HG03457 (cell line): Measurements from ENCODE around the gene RHOU.
"Not testable (repeated sequence)": the region's sequence is repeated elsewhere in the genome, so short reads cannot be mapped to it uniquely, and the experiment has no call there.

Experiments used
- ATAC-seq: cut with Tn5 transposase; IDR thresholded peaks from one replicate; pipeline ENCODE4 v1.9.1; 2021; ENCODE audit warnings: moderate number of reproducible peaks; ENCODE audit not compliant: unreplicated experiment

RHOU gene

GRCh38 chr1:228755800-228756199, 20.5 kb downstream of the RHOU start:
- no peak for ATAC-seq

GRCh38 chr1:228756457-228756856, 21.2 kb downstream of the RHOU start:
- no peak for ATAC-seq

- ATAC-seq: no peak
Observed at GRCh38 chr1:228758447-228758846, 23.2 kb downstream of the RHOU start.

GRCh38 chr1:228760979-228761378, 25.7 kb downstream of the RHOU start:
- no peak for ATAC-seq

GRCh38 chr1:228763561-228763960, 28.3 kb downstream of the RHOU start:
- no peak for ATAC-seq

GRCh38 chr1:228765168-228765946, 30.1 kb downstream of the RHOU start:
- ATAC-seq: no peak

- no peak for ATAC-seq
Observed at GRCh38 chr1:228766788-228767187, 31.5 kb downstream of the RHOU start.

- no peak for ATAC-seq
Observed at GRCh38 chr1:228767636-228768354, 32.5 kb downstream of the RHOU start.

- ATAC-seq: no peak
Observed at GRCh38 chr1:228768355-228769000, 33.2 kb downstream of the RHOU start.

GRCh38 chr1:228770779-228771223, 35.5 kb downstream of the RHOU start:
- no peak for ATAC-seq

- ATAC-seq: no peak
Observed at GRCh38 chr1:228772516-228773212, 37.4 kb downstream of the RHOU start.

- ATAC-seq: not testable (repeated sequence)
Observed at GRCh38 chr1:228775946-228776345, 40.7 kb downstream of the RHOU start.

- no peak for ATAC-seq
Observed at GRCh38 chr1:228776449-228776848, 41.2 kb downstream of the RHOU start.

GRCh38 chr1:228777236-228777635, 42.0 kb downstream of the RHOU start:
- ATAC-seq: no peak

GRCh38 chr1:228778026-228778425, 42.7 kb downstream of the RHOU start:
- no peak for ATAC-seq

- no peak for ATAC-seq
Observed at GRCh38 chr1:228778466-228778865, 43.2 kb downstream of the RHOU start.

- no peak for ATAC-seq
Observed at GRCh38 chr1:228778961-228779360, 43.7 kb downstream of the RHOU start.

GRCh38 chr1:228781161-228781808, 46.0 kb downstream of the RHOU start:
- no peak for ATAC-seq

GRCh38 chr1:228781809-228782661, 46.8 kb downstream of the RHOU start:
- no peak for ATAC-seq
